Bronchial epithelial cell (primary cell): Measurements from ENCODE around the gene CHST11. TPM values are rescaled to one million over a fixed set of nuclear protein-coding genes. Genes with fewer than 3 reads are reported as not detected.

Experiments used
- DNase-seq: peaks from one replicate; pipeline ENCODE4 v3.0.0-alpha.2; 2010; ENCODE audit warnings: low read depth
- FAIRE-seq: peaks from 2 replicates; lab custom pipeline; 2011; peaks lifted over from hg19 to GRCh38; lab: Jason Lieb, UNC
- H3K27me3 ChIP-seq: 2 replicates; pipeline ENCODE4 v1.5.1; 2011; ENCODE audit warnings: low read length; ENCODE audit not compliant: control insufficient read depth, insufficient read depth
- H3K36me3 ChIP-seq: 2 replicates; pipeline ENCODE4 v1.5.1; 2011; ENCODE audit warnings: low read length; ENCODE audit not compliant: control insufficient read depth, insufficient read depth
- H3K4me3 ChIP-seq: 2 replicates; pipeline ENCODE4 v1.5.1; 2011; ENCODE audit warnings: mild to moderate bottlenecking, low read depth, low read length, control low read depth
- total RNA-seq: library from RNA; depleted of rRNA; stranded (reverse); fragments of >200 nt; gene quantifications from 2 replicates; pipeline ENCODE4 v1.2.1, GENCODE V29; 2014
- TF ChIP-seq, protein P1 (sequence below): IDR thresholded peaks from 2 replicates; pipeline ENCODE4 v1.5.1; 2011; ENCODE audit warnings: mild to moderate bottlenecking, moderate library complexity, low read length, control low read depth, inconsistent platforms; ENCODE audit not compliant: insufficient read depth, severe bottlenecking

The CHST11 gene
- total RNA-seq, 1 donor from 2014 or later, result 7.9 TPM

GRCh38 chr12:104809251-104809650, 352.5 kb downstream of the CHST11 start:
- TF ChIP-seq, protein P1, sequence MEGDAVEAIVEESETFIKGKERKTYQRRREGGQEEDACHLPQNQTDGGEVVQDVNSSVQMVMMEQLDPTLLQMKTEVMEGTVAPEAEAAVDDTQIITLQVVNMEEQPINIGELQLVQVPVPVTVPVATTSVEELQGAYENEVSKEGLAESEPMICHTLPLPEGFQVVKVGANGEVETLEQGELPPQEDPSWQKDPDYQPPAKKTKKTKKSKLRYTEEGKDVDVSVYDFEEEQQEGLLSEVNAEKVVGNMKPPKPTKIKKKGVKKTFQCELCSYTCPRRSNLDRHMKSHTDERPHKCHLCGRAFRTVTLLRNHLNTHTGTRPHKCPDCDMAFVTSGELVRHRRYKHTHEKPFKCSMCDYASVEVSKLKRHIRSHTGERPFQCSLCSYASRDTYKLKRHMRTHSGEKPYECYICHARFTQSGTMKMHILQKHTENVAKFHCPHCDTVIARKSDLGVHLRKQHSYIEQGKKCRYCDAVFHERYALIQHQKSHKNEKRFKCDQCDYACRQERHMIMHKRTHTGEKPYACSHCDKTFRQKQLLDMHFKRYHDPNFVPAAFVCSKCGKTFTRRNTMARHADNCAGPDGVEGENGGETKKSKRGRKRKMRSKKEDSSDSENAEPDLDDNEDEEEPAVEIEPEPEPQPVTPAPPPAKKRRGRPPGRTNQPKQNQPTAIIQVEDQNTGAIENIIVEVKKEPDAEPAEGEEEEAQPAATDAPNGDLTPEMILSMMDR, result no peak
- H3K27me3 ChIP-seq, result no peaks in the 10 kb centered on the region
- FAIRE-seq (no peak), DNase-seq (peak; percentile 64)
- H3K4me3 ChIP-seq, result no peak overlapping the region
- no peaks in the 10 kb centered on the region for H3K36me3 ChIP-seq

GRCh38 chr12:104809706-104810385, 353.1 kb downstream of the CHST11 start:
- no peak for DNase-seq
- Histone ChIP-seq H3K27me3 (no peaks in the 10 kb centered on the region), H3K4me3 (no peak overlapping the region), H3K36me3 (no peaks in the 10 kb centered on the region)
- TF ChIP-seq, protein P1, result no peak
- no peak for FAIRE-seq

Other genes with a start within 250 kb of the CHST11 start
- gene TXNRD1, start 241.2 kb upstream of the CHST11 start, total RNA-seq, result 60.2 and 88.2 TPM in 2 replicates
- 1.9 and 2.4 TPM in 2 replicates for gene EID3, start 153.2 kb upstream of the CHST11 start, total RNA-seq